Measurements from ENCODE around the gene RAB3C.

The RAB3C gene

GRCh38 chr5:58778888-58779287, 196.0 kb downstream of the RAB3C start:
- DNase-seq: no peak

DNA sequence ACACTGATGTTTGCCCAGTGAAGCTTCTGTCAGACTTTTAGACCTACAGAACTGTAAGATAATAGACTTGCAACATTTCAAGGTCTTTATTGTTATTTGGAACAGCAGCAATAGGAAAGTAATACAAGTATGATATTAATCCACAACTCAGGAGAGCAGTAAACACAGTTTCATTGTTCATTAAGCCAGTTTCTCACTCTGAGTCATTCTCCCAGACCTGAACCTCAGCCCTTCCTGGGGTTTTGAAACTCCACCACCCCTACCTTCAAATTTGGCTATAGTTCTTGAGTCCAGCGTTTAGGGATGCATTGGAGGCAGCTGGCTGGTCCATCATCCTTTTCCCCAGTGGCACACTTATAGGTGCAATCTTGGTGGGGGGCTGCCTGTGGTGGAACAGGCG, 203.2 kb downstream of the RAB3C start:
- no peak for DNase-seq

DNA sequence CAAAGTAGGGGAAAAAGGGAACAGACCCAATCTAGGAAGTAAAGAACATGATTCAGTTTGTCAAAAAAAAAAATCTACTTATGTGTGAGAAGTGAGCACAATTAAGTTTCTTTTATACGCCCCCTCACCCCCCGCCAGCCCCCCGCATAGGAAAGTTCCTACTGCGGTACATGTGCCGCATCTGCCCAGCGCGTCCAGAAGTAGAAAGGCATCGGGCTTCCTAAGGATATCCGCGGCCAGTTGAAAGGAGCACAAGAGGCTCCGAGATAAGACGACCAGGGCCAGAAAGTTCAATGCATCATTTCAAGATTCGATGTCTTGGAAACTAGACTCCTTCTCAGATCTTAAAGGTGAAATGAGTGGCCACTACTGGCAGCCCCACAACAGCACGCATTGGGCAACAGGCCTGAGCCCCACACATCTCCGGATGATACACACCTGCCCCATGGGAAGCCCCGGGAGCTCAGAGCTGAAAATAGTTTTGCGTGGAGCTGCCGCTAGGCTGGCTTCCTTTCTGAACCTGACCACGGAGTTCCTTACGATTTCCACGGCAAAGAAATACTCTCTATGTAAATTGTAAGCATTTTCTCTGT, 203.9 kb downstream of the RAB3C start:
- DNase-seq: no peak

- no peak for DNase-seq
Observed at GRCh38 chr5:58787987-58788386, 205.1 kb downstream of the RAB3C start.

- no peak for DNase-seq
Observed at GRCh38 chr5:58793888-58794657, 211.2 kb downstream of the RAB3C start.

GRCh38 chr5:58794875-58795274, 212.0 kb downstream of the RAB3C start:
- DNase-seq: no peak

- DNase-seq: no peak
Observed at GRCh38 chr5:58795327-58795726, 212.5 kb downstream of the RAB3C start.

DNA sequence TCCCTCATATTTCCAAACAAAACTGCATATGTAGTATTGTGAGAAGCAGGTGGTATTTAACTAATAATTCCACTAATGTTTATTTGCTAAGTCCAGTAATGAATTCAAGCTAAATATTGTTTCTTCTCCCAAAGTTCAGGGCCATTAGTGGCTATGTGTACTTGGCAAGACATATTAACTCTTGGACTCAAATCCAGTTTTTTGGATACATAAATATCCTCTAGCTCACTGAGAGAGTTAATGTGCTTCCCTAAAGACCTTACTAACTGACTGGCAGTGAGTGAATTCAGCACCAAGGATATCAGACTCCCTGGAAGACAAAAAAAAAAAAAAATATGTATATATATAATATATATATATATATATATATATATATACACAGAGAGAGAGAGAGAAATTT, 214.1 kb downstream of the RAB3C start:
- no peak for DNase-seq

GRCh38 chr5:58800356-58800755, 217.5 kb downstream of the RAB3C start:
- no peak for DNase-seq

DNA sequence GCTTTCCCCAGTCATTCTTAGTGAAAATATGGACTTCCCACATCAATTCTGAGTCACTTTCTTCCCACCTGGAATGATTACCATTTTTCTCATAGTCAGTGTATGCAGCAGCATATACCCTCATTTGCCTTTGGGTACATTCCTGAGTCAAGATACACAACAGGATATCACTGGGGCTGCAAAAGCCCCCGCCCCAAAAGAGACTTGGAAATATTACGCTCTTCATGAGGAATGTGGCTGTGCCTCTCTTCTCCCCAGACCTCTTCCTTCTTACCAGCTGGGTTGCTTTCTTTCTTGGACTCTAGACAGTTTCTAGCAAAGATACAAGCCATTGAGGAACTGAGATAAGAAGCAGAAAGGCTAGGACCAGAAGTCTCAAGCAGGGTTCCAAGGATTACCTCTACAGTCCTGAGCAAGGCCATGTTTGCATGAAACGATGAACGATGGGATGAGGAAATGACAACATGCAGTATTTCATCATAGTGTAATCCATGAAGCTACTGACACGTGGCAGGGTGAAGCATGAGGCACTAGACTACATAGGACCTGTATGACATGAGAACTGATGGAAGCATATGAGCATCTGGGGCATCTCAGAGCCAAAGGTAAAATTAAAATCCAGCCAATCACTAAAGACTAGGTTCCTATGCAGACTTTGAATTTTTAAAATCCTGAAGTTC, 218.1 kb downstream of the RAB3C start:
- no peak for DNase-seq

DNA sequence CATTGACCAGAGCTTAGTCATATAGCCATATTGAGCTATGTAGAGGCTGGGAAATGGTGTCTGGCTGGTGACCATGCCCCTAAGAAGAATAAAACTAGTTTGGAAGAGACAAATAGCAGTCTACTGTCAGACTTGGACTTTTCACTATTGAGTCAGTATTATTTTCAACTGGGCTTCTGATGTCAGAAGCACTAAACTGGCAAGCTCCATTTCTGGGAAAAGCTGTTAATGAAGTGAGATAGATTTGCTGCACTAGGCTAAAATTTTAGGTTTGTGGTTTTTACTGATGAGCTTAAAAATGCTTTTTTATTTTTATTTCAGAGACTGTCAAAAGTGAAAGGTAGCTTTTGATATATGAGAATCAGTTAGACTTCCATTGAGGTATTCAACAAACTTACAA, 220.2 kb downstream of the RAB3C start:
- no peak for DNase-seq

GRCh38 chr5:58804291-58804690, 221.4 kb downstream of the RAB3C start:
- DNase-seq: no peak

GRCh38 chr5:58810086-58810485, 227.2 kb downstream of the RAB3C start:
- DNase-seq: no peak

GRCh38 chr5:58813855-58814254, 231.0 kb downstream of the RAB3C start:
- DNase-seq: no peak

GRCh38 chr5:58816181-58816731, 233.4 kb downstream of the RAB3C start:
- no peak for DNase-seq

DNA sequence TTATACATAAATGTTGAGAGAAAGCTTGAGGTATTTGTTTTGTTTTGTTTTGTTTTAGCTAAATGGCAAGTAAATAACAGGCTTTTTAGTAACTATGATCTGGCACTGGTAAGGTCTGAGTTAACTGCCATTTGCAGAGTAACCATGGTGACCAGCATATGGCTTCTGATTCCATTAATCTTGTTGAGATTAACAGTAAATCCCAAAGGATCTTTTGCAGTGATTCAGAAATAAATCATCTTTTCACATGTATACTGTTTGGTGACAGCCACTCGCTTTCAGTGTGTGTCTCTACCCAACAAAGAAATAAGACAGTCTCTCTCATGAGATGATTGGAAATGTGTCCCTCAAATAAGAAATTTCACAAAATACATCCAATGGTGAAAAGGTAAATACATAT, 235.6 kb downstream of the RAB3C start:
- DNase-seq: no peak

DNA sequence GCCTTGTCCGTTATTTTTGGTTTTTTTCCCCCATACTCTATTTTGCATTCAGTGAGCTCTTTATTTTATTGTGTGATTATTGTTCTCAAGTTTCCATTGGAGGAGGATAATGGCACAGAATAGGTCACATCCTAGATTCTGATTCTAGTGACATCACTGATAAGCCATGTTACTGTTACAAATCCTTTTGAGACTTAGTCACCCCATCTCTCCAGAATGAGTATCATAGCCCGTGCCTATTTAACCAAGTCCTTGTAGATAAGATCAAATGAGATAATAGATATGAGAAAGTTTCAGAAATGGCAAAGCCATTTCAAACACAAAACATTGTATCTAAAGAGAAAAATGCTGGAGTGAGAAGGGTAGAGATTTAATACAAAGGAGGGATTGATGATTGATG, 242.6 kb downstream of the RAB3C start:
- DNase-seq: no peak

DNA sequence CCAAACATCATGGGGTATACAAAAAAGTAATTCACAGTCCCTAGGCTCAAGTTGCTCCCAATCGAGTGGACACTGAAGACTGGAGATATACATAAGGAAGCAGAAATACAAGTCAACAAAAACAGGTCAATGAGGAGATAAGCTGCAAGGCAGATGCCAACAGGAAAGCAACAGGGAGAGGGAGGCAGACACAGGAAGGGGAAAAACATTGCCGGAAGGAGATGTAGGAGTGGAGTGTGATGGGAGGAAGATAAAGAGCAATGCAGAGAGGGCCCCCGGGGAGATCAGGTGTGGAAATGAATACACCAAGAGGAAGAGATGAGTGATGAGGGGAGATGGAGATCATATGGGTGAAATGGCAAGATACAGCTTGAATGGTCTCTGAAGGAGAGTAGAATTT, 243.0 kb downstream of the RAB3C start:
- DNase-seq: no peak

DNA sequence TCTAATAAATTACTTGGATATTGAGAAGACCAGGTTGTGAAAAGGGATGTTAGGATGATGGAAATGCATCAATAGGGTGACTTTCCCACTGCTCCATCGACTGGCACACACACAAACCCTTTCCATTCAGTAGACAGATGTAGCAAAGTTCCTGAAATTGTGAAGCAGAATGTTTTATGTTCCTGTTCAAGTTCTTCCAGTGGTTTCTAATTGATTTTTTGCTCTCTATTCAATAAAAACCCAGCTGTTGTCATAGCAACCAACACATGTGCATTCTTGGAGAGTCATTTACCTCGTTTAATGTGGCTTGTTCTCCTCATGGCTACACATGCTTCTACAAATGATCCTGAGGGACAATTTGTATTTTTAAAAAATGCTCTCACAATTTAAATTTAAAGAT, 244.6 kb downstream of the RAB3C start:
- no peak for DNase-seq

DNA sequence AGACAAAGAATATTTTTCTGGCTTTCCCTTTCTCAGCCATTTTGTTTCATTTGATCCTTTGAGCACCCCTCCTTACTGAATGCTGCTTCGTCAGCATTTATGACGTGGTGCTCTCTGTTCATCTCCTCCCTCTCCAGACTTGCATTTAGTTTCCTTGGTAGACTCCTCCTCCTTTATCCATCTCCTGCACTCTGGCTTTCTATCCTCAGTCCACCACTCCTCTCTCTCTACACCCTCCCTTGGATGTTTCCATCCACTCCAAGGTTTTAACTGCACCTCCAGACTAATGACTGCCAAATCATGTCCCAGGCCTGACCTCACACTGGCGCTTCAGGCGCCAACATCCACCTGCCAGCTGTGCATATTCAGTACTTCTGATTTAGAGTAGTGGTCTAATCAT, 245.4 kb downstream of the RAB3C start:
- no peak for DNase-seq

DNA sequence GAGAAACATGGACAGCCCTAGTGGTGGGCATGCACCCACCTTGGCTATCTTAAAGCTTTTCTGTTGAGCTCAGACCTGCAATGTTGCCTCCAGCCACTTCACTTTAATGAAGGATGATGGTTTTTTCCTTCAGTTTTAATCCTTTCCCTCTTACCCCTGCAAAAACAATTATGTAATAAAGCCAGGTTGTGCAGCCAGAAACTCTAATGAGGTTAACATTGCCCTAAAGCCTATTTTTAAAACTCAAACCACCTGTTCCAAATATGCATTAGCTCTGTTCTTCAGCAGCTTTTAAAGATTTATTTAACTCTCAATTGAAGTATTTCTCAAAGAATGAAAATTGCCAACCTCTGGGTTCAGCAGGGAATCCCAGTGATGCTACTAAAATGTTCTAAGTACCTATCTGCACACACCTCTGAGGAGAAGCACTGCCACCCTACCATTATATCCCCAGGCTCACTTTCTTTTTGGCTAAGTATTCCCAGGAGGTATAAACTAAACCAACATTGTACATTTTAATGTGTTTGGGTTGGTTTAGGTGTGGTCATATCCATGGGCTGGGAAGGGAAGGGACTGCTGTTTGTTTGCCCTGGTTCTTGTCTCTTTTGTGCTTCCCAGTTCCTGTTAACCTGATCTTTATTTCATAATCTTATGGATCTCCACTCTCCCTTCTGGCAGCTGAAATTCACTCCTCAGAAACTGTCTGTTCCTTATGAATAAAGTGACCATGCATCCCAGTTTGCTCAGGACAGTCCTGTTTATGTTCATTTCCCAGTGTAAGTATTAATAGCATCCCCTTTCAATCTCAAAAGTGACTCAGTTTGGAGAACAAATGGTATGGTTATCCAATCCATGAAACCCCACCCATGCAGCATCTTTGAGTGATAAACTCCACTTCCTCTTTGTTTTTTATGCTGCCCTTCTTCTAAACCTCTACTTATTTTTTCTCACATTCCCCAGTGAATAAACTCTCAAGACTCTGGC, 251.7 kb downstream of the RAB3C start:
- peak; percentile 39 for DNase-seq

- DNase-seq: no peak
Observed at GRCh38 chr5:58836351-58836750, 253.5 kb downstream of the RAB3C start.

DNA sequence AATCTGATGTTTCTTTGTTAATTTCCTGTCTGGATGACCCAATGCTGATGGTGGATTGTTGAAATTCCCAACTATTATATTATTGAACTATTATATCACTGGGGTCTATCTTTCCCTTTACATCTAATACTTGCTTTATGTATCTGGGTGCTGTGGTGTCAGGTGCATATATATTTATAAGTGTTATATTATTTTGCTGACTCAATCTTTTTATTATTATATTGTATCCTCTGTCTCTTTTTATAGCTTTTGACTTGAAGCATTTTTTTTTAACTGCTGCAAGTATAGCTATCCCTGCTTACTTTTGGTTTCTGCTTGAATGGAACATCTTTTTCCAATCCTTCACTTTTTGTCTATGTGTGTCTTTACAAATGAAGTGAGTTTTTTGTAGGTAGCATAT, 255.9 kb downstream of the RAB3C start:
- no peak for DNase-seq

Measured in NCI-H187 treated with DMSO at 0.1 percent for 48 hours (cell line).